IPS-18a (cell line): ENCODE results near the gene HIF3A.
A peak's percentile ranks its signal among the peaks of the same experiment; 100 is the strongest.

Experiments used
- H3K27ac ChIP-seq: one replicate; pipeline ENCODE4 v1.5.1; 2013; ENCODE audit warnings: low read length
- H3K27me3 ChIP-seq: one replicate; pipeline ENCODE4 v1.6.1; 2013; ENCODE audit warnings: mild to moderate bottlenecking, low read length; ENCODE audit not compliant: control insufficient read depth, insufficient read depth
- H3K36me3 ChIP-seq: one replicate; pipeline ENCODE4 v1.6.1; 2013; ENCODE audit warnings: low read depth, low read length; ENCODE audit not compliant: control insufficient read depth
- H3K4me1 ChIP-seq: one replicate; pipeline ENCODE4 v1.6.1; 2013; ENCODE audit warnings: low read depth, low read length; ENCODE audit not compliant: control insufficient read depth
- H3K4me3 ChIP-seq: one replicate; pipeline ENCODE4 v1.5.1; 2013; ENCODE audit warnings: low read length
- H3K9ac ChIP-seq: one replicate; pipeline ENCODE4 v1.6.1; 2013; ENCODE audit warnings: mild to moderate bottlenecking, low read length, moderate library complexity
- H3K9me3 ChIP-seq: one replicate; pipeline ENCODE4 v1.6.1; 2013; ENCODE audit warnings: low read depth, low read length; ENCODE audit not compliant: control insufficient read depth

Gene HIF3A

GRCh38 chr19:46340051-46340659 lies 43.3 kb downstream of the HIF3A start:
- Histone ChIP-seq H3K9ac (no peak overlapping the region), H3K27ac (no peak overlapping the region), H3K27me3 (no peaks in the 10 kb centered on the region)

GRCh38 chr19:46341937-46342336 lies 45.1 kb downstream of the HIF3A start:
- Histone ChIP-seq H3K27ac (no peak overlapping the region), H3K4me3 (no peak overlapping the region), H3K9me3 (no peaks in the 10 kb centered on the region), H3K4me1 (peaks cover 4% of the 10 kb centered on the region), H3K27me3 (no peaks in the 10 kb centered on the region), H3K36me3 (no peaks in the 10 kb centered on the region), H3K9ac (no peak overlapping the region)

More at GRCh38 chr19:46340051-46340659, 43.3 kb downstream of the HIF3A start:
- no peaks in the 10 kb centered on the region for H3K36me3 ChIP-seq
- H3K9me3 ChIP-seq = no peaks in the 10 kb centered on the region
- no peaks in the 10 kb centered on the region for H3K4me1 ChIP-seq
- no peak overlapping the region for H3K4me3 ChIP-seq

- Histone ChIP-seq H3K27ac (no peak overlapping the region), H3K4me1 (peaks cover 4% of the 10 kb centered on the region), H3K9me3 (no peaks in the 10 kb centered on the region), H3K27me3 (no peaks in the 10 kb centered on the region), H3K36me3 (no peaks in the 10 kb centered on the region), H3K4me3 (no peak overlapping the region), H3K9ac (no peak overlapping the region)
These were observed 47.5 kb downstream of the HIF3A start for GRCh38 chr19:46344363-46344762.

- Histone ChIP-seq H3K27ac (no peak overlapping the region), H3K36me3 (no peaks in the 10 kb centered on the region), H3K27me3 (no peaks in the 10 kb centered on the region), H3K9ac (no peak overlapping the region), H3K4me3 (no peak overlapping the region), H3K4me1 (peaks cover 4% of the 10 kb centered on the region), H3K9me3 (no peaks in the 10 kb centered on the region)
These were observed 48.3 kb downstream of the HIF3A start for GRCh38 chr19:46345157-46345556.

GRCh38 chr19:46346821-46347571 lies 50.2 kb downstream of the HIF3A start, which contains the start of gene PPP5C:
Gene PPP5C, plus strand, starts transcription at chr19:46347087. Its CDS starts 10 bp downstream, at chr19:46347097.
- Histone ChIP-seq H3K4me3 (peak within 1 kb of the TSS; percentile 83), H3K27me3 (no peaks in the 10 kb centered on the region), H3K27ac (peak within 1 kb of the TSS; percentile 58), H3K36me3 (no peaks in the 10 kb centered on the region), H3K9me3 (no peaks in the 10 kb centered on the region), H3K4me1 (peaks cover 6% of the 10 kb centered on the region), H3K9ac (peak within 1 kb of the TSS; percentile 85)

GRCh38 chr19:46347572-46347883 lies 50.7 kb downstream of the HIF3A start:
- H3K9me3 ChIP-seq = no peaks in the 10 kb centered on the region
- H3K36me3 ChIP-seq = no peaks in the 10 kb centered on the region
- H3K4me1 ChIP-seq = peaks cover 6% of the 10 kb centered on the region
- peak overlapping the region; percentile 83 for H3K4me3 ChIP-seq
- no peaks in the 10 kb centered on the region for H3K27me3 ChIP-seq
- H3K9ac ChIP-seq = peak overlapping the region; percentile 85
- no peak overlapping the region for H3K27ac ChIP-seq

- no peak overlapping the region for H3K27ac ChIP-seq
- no peaks in the 10 kb centered on the region for H3K36me3 ChIP-seq
- H3K27me3 ChIP-seq = no peaks in the 10 kb centered on the region
- peak overlapping the region; percentile 83 for H3K4me3 ChIP-seq
- no peaks in the 10 kb centered on the region for H3K9me3 ChIP-seq
- peaks cover 6% of the 10 kb centered on the region for H3K4me1 ChIP-seq
- H3K9ac ChIP-seq = no peak overlapping the region
These were observed 51.1 kb downstream of the HIF3A start for GRCh38 chr19:46347985-46348384.

GRCh38 chr19:46349311-46349993 lies 52.6 kb downstream of the HIF3A start:
- no peak overlapping the region for H3K9ac ChIP-seq
- H3K4me1 ChIP-seq = peaks cover 6% of the 10 kb centered on the region

GRCh38 chr19:46350029-46350757 lies 53.4 kb downstream of the HIF3A start:
- Histone ChIP-seq H3K9ac (no peak overlapping the region), H3K4me3 (no peak overlapping the region), H3K36me3 (peaks cover 16% of the 10 kb centered on the region), H3K4me1 (peaks cover 6% of the 10 kb centered on the region), H3K27ac (no peak overlapping the region), H3K27me3 (no peaks in the 10 kb centered on the region), H3K9me3 (no peaks in the 10 kb centered on the region)

More at GRCh38 chr19:46349311-46349993, 52.6 kb downstream of the HIF3A start:
- Histone ChIP-seq H3K27me3 (no peaks in the 10 kb centered on the region), H3K36me3 (peaks cover 9% of the 10 kb centered on the region), H3K4me3 (no peak overlapping the region), H3K27ac (no peak overlapping the region), H3K9me3 (no peaks in the 10 kb centered on the region)

GRCh38 chr19:46350758-46351159 lies 53.9 kb downstream of the HIF3A start:
- peaks cover 16% of the 10 kb centered on the region for H3K36me3 ChIP-seq
- no peak overlapping the region for H3K4me3 ChIP-seq
- H3K9me3 ChIP-seq = no peaks in the 10 kb centered on the region
- H3K9ac ChIP-seq = no peak overlapping the region
- H3K27me3 ChIP-seq = no peaks in the 10 kb centered on the region
- H3K27ac ChIP-seq = no peak overlapping the region
- peaks cover 6% of the 10 kb centered on the region for H3K4me1 ChIP-seq
